Astrocyte of the spinal cord (primary cell): ENCODE measurements around the gene FIS1.

Experiments
- DNase-seq: peaks from one replicate; pipeline ENCODE4 v3.0.0; 2011; ENCODE audit warnings: low read depth, low spot score
- H3K4me3 ChIP-seq: 2 replicates; pipeline ENCODE4 v1.5.1; 2011; ENCODE audit warnings: low read depth, mild to moderate bottlenecking, low read length, moderate library complexity
- CTCF ChIP-seq: IDR thresholded peaks from 2 replicates; pipeline ENCODE4 v1.5.1; 2012; ENCODE audit warnings: low read depth, mild to moderate bottlenecking, low read length, inconsistent platforms
- in situ Hi-C: cut with HindIII; loops from 2 replicates; pipeline ENCODE4 v1.10.0; 2017; ENCODE audit warnings: low sequenced_read_pairs

FIS1 gene

GRCh38 chr7:101241015-101241363, 3.9 kb downstream of the FIS1 start:
- DNase-seq, result no peak
- no peak for TF ChIP-seq CTCF
- in situ Hi-C loops, result no loop called here
- H3K4me3 ChIP-seq, result no peak overlapping the region

- in situ Hi-C loops, result no loop called here
- no peak overlapping the region for H3K4me3 ChIP-seq
- TF ChIP-seq CTCF, result no peak
- DNase-seq, result no peak
These were observed 4.5 kb downstream of the FIS1 start for GRCh38 chr7:101240226-101241014.

GRCh38 chr7:101239951-101240220, 5.0 kb downstream of the FIS1 start:
- no peak for DNase-seq
- in situ Hi-C loops, result no loop called here
- no peak for TF ChIP-seq CTCF
- no peak overlapping the region for H3K4me3 ChIP-seq

- in situ Hi-C loops, result no loop called here
- no peak overlapping the region for H3K4me3 ChIP-seq
- no peak for TF ChIP-seq CTCF
- no peak for DNase-seq
These were observed 5.5 kb downstream of the FIS1 start for GRCh38 chr7:101239191-101239950.

- DNase-seq, result no peak
- in situ Hi-C loops, result no loop called here
- H3K4me3 ChIP-seq, result no peak overlapping the region
- TF ChIP-seq CTCF, result no peak
These were observed 6.4 kb downstream of the FIS1 start for GRCh38 chr7:101238226-101239182.
